GM21367 (cell line): ENCODE data around the gene VWA7.
A peak's percentile ranks its signal among the peaks of the same experiment; 100 is the strongest.
"Not testable (repeated sequence)": the region's sequence is repeated elsewhere in the genome, so short reads cannot be mapped to it uniquely, and the experiment has no call there.

Experiments
- ATAC-seq: cut with Tn5 transposase; IDR thresholded peaks from one replicate; pipeline ENCODE4 v1.9.1; 2021; ENCODE audit not compliant: unreplicated experiment

The VWA7 gene

DNA sequence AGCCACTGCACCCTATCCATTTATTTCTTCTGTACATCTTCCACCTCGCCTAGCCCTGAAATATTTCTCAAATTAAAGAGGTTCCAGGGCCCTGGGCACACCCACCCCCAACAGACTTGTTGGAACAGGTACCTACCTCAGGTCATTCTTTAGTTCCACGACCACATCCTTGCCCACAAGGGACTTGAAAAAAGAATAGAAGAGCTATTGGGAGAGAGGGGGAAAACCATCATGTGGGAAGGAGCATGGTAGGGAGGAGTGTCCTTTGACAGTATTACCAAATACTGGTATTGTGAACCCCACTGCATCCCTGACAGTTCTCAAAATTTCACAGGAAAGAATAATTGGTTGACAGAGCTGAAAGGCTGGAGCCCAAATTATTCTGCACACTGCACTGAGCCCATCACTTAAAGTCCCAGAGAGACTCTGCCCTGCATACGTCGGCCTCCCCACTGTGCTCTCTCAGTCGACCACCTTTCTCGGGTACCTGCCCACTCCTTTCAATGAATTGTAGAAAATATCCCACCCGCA lies 28.9 kb upstream of the VWA7 start:
- no peak for ATAC-seq

DNA sequence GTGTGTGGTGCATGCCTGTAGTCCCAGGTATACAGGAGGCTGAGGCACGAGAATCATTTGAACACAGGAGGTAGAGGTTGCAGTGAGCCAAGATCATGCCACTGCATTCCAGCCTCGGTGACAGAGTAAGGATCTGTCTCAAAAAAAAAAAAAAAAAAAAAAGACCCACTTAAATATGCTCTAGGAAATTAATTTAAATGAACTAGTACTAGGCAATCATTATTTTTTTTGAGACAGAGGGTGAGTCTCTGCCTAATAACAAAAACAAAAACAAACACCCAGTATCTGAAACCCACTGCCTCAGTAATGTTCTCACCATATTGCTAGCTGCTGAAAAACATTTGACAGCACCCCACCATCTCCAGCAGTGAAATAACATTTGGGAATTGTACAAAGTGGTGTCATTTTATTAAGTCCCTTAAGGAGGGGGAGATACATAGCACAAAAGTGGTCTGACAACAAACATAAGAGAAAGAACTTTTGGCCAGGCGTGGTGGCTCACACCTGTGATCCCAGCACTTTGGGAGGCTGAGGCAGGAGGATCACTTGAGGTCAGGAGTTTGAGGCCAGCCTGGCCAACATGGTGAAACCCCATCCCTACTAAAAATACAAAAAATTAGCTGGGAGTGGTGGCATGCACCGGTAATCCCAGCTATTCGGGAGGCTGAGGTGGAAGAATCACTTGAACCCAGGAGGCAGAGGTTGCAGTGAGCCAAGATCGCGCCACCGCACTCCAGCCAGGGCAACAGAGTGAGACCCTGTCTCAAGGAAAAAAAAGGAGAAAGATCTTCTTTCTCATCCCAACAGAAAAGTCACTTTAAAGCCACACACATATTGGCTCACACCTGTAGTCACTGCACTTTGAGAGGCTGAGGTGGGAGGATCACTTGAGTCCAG lies 24.2 kb upstream of the VWA7 start:
- not testable (repeated sequence) for ATAC-seq

DNA sequence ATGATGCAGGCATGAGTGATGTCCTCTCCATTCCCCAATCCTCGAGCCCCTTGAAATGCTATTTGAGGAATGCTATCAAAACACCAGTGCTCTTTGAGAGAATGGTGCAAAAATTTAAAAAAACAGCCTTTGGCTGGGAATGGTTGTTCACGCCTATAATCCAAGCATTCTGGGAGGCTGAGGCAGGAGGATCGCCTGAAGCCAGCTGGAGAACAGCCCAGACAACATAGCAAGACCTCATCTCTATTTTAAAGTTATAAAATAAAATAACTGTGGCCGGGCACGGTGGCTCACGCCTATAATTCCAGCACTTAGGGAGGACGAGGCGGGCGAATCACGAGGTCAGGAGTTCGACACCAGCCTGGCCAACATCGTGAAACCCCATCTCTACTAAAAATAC lies 22.7 kb upstream of the VWA7 start:
- ATAC-seq: no peak

DNA sequence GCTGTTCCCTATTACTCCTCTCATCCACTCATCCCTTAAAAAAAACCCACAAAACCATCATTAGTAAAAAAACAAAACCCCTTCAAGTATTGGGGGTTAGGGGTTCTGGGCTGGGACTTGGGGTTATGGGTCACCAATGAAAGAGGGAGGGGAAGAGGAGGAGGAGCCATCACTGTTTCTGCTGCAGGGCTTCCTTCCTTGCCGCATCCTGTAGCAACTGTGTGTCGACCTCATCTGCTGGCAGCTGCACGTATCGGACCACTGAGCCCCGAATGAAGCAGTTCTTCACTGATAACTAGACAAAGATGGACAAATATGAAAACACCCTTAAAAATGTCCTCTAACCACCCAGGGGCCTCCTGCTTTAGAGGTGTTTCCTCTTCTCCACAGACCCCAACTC lies 20.5 kb upstream of the VWA7 start:
- no peak for ATAC-seq

DNA sequence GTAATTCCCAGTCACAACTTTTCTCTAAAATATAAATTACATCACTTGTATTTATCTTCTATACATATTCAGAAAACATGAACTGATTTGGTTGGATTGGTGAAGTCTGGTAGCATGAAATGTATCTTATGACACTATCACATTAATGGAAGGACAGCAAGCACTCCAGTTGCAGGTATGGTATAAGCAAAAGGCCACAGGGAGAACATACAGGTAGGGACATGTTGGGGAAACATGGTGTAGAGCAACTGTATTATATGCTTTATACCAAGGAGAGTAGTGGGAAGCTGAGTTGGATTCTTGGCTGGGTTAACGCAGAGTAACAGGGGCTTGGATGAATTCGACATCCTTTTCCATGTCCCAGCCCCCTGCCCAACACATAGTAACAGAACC lies 19.9 kb upstream of the VWA7 start:
- ATAC-seq: no peak

DNA sequence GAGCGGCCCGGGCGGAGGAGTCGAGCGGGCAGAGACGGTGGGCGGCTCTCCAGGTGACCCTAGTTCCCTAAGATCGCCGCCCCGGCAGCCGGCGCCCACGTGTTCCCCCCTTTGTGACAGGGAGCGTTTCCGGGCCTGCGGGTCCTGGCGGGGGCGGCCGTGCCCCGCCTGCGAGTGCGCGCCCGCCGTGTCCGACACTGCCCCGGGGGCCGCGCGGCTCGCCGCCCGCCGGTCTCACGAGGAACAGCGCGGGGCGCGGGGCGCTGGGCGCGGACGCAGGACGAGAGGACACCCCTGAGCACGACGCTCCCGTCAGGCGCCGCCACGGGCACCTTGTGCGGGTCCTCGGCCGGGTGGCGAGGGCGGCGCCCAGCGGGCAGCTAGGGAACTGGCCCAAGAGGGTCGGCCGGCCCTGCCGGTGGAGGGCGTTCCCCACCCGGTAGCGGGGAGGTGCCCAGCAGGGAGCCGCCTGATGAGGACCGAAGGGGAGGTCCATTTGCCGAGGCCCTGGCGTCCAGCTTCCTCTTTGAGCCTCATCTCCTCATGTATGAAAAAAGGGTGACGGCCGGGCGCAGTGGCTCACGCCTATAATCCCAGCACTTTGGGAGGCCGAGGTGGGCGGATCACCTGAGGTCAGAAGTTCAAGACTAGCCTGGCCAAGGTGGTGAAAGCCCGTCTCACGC lies 18.6 kb upstream of the VWA7 start, which contains the start of gene VARS1:
TSS of gene VARS1 (minus strand) at position 137 of the 683 bp plus-strand sequence. CDS start 535 bp downstream, outside the sequence.
- peak; percentile 63 for ATAC-seq

DNA sequence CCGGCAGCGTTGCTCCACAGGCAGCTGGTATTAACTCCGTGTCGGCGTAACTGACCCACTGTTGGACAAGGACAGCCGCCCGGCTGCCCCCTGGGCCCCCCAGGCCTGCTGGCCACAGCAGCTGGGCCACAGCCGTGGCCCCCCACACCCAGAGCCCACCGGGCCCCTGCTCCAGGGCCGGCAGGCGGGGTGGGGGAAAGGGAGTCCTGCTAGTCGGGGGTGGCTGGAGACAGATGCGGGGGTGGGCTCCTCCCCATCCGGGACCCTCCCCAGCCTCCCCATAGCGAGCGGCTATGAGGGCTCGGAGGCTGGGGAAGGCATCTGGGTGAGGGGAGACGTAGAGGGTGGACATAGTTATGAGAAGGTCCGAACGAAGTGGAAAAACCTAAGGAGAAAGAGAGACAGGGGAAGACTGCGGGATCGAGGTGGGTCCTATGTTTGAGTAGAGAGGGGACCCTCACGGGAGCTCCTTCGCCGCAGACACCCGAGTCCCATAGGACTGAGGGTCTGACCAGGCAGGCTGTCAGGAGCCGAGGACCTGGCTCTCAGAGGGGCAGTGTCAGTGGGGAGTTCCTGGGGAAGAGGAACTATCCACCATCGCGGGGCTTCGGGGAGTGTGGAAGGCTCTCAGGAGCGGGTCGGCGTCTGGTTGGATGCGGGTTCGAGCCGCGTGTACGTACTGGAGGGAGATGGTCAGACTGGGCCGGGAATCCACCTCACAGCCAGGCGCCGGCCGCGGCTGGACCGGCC lies 17.9 kb upstream of the VWA7 start:
- peak; percentile 16 for ATAC-seq

DNA sequence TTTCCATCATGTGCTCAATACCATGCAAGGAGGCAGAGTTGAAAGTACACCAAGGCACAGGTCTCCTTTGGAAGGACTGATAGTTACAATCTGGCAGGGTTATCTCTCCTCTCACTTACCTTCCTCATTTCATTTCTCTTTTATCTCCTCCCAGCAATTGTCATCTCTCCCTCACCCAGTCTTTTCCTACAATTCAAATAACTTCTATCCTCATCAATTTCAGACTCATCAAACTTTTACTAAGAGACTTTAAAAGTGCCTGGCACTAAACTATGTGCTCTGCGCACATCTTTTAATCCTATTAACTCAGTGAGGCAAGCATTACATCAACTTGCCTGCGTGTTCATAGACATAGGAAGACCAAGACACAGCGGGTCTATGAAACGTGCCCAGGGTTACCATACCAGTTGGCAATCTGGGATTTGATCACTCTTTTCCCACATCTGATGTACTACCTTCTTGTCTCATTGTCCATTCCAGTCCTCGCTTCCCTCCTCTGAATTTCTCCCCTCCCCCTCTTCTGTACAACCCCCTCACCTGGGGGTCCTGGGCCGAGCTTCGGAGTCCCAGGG lies 17.3 kb upstream of the VWA7 start:
- no peak for ATAC-seq

DNA sequence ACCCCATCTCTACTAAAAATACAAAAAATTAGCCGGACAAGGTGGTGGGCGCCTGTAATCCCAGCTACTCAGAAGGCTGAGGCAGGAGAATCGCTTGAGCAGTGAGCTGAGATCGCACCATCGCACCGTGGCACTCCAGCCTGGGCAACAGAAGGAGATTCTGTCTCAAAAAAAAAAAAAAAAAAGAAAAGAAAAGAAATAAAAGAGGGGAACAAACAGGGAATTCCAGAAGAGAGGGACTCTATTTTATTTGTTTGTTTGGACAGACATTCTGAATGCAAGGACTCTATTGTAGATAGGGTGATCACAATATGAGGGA lies 16.8 kb upstream of the VWA7 start:
- ATAC-seq: not testable (repeated sequence)

DNA sequence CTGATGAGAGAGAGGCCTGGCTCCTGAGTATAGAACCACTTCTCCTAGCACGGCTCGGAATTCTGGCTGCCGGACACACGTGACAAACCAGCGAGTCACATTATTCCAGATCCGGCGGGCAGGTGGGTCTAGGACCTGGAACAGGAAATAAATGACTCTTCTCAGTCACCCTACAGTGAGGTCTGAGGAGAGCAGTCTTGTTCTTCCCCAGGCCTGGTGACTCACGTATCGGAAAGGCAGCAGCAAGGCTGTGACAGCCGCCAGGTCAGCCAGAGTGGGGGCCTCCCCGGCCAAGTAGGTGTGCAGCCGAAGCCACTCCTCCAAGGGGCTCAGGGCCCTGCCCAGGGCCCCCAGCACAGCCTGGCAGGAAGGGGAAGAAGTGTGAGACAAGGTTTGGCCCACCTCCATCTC lies 15.6 kb upstream of the VWA7 start:
- no peak for ATAC-seq

DNA sequence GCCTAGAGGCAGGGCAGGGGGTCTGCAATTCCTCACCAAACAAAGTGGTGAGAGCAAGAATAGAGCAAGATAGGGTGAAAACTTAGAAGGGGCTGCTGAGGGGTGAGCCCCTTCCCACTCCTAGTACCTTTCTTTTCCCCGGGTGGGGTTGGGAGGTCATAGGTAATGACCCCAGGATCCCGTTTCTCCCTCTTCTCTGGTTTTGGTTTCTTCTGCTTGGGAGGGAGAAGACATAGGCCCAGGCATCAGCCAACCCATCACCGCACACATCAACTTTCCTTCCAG lies 14.9 kb upstream of the VWA7 start:
- ATAC-seq: no peak

DNA sequence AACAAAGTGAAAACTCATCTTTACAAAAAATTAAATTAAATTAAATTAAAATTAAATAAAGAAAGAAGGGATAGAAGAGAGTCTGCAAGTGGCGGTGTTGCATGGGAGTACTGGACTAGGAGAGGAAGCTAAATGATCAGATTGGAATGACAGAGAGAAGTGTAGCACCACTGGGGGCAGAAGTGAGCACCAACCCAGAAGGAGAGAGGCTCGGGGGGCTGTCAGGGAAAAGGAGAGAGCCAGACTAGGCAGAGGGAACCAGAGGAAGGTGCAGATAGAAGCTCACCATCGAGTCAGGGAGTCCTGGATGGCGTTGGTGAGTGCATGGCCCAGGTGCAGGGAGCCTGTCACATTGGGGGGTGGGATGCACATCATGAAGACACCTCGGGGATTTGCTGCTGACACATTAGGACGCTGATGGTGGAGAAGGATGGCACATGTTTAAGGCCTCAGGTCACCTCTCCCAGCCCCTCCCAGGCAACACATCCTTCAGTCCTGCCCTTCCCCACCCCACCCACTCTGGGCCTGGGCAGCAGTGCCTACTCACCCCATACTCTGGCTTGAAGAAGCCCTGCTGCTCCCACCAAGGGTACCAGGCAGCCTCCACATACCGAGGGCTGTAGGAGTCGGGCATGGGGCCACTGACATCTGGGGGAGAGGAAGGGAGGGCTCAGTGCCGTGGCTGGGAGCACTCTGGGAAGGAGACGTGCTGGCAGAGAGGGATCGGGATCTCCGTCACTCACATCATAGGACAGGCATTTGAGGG lies 14.4 kb upstream of the VWA7 start:
- no peak for ATAC-seq

DNA sequence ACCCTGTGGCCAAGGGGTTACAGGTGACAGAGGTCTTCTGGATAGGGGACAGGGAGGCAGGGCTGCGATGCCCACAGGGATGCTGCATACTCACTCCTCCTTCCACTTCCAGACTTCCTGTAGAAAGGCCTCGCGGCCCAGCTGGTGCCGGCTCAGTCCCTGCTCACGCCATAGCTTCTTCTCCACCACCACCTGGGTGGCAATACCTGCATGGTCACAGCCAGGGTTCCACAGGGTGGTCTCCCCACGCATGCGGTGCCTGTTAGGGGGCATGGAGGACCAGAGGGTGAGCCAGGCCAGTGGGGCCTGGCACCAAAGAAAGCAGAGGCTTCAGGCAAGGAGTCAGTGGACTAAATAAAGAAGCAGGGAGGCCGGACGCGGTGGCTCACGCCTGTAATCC lies 8.3 kb upstream of the VWA7 start:
- ATAC-seq: no peak

DNA sequence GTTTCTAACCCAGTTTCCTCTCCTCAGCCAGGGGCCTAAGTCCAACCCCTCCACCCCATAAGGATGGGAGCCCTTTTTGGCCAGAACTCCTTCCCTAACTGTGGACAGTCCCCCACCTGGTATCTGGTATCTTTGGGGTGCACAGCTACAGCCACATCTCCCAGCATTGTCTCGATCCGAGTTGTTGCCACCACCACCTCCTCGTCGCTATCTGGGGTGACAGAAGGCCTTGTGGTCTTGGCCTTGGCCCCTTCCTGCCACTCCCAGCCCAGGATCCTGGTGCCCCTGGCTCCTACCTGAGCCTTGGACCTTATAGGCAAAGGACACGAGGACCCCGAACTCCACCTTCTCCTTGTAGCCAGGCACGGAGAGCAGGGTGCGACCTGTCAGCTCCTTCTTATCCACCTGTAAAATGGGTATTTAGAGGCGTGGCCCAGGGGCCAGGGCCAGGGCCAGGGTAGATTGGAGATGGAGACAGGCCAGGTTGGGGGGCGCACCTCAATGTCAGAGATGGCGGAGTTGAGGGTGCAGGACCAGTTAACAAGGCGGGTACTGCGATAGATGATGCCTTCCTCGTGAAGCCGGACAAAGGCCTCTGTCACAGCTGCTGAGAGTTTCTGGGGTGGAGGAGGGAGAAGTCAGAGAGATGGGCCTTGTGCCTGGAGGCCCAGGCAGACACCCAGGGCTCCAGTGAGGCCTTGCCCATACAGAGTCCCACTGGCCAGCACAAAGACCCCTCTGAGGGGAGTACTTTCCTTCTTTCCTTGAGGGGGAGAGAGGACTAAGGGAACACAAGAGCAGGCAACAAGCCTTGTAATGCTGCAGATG lies 7.2 kb upstream of the VWA7 start:
- no peak for ATAC-seq

DNA sequence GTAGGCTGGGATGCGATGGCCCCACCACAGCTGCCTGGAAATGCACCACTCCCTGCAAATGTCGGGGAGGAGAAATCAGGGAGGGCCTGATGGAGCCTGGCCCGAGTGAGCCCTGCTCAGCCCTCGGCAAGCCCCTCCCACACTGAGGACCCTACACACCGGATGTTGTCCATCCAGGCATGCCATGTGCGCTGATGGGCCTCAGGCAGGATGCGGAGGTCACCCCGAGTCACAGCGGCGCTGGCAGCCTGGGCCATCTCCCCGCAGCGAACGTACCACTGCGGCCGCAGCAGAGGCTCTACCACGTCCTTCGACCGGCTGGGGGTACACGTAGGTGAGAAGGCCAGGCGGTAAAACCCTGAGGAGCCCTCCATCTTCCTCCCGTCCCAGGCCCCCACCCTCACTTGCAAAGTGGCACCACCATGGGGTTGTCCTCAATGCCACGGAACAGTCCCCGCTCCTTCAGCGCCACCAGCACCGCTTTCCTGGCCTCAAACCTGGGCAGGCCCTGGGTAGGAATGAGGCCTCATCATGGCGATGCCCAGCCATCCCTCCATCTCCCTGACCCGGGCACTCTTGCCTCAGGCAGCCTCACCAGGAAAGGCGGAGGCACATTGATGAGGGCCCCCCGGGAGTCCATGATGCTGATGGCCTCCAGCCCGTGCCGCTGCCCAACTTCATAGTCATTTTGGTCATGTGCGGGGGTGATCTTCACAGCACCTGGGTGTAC lies 5.2 kb upstream of the VWA7 start:
- ATAC-seq: no peak

DNA sequence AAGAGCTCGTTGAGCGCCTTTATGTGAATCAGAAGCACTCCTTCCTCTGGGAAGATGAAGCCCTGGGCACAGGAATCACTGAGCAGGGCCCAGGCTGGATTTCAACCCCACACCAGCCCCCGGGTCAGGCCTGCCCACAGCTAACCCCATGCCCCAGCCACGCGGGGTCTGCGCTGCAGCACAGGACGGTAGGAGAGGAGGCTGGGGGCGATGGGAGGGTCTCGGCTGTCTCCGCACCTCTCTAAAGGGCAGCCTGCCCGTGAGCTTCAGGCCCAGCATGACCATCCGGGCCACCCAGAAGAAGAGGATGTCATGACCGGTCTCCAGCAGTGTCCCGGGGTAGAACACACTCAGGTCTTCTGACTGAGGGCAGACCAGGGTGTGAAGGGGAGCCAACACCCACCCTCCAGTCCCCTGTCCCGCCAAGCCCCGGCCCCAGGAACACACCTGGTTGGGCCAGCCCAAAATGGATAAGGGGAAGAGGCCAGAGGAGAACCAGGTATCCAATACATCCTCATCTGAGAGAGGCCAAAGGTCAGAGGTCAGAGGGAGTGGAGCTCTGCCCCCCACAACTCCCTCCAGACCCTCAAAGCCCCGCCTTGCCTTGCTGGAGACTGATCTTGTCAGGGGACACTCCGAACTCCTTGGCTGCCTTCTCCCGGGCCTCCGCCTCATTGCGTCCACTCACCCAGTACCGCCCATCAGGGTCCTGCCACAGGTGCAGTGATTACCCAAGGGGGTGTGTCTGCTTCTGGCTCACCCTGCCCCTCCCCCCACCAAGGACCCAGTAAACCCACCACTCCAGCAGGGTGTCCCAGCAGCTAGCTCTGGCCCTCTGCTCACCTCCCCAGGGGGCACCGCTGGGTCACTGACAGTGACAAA lies 4.4 kb upstream of the VWA7 start:
- ATAC-seq: no peak

DNA sequence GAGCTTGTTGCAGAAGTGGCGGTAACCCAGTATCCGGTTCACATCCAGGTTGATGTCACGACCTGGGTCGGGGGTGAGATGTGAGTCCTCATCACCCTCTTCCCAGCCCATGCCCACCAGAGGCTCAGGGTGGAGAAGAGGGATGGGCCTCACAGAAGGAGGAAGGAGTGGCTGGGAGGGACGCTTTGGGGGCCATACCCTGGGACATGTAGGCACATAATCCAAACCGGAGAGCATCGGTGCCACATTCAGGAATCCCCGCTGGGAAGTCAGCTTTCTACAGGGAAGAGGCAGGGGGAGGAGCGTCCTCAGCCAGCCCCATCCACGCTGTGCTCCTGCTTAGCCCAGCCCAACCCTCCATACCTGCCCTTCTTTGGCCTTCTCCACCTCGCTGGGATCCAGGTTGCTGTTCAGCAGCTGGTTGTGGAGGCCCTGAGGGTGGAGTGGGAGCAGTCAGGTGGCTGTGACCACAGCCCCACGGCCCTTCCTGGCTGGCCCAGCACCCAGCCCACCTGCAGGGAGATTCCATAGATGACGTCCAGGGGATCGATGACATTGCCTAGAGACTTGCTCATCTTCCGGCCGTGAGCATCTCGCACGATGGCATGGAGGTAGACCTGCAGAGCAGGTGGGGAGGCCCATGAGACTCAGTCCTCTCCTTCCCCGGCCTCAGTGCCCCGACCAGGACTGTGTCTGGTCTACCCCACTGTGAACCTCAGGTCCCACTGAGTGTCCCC lies 3.5 kb upstream of the VWA7 start:
- ATAC-seq: no peak
